Duodenal mucosa (tissue), 2 donors: ENCODE results near the gene RAPGEF3.

Experiments used
- H3K27ac ChIP-seq: one replicate; pipeline ENCODE4 v1.7.0; 2013; ENCODE audit warnings: low read depth, low read length
- H3K27me3 ChIP-seq, 2 donors: one replicate each; pipeline ENCODE4 v1.7.0; 2013; ENCODE audit warnings: low read length in 2 of 2, control low read depth in 1 of 2; ENCODE audit not compliant: insufficient read depth in 2 of 2, control insufficient read depth in 1 of 2
- H3K36me3 ChIP-seq, 2 donors: one replicate each; pipeline ENCODE4 v1.7.0; 2013; ENCODE audit warnings: low read length in 2 of 2, control low read depth in 1 of 2; ENCODE audit not compliant: insufficient read depth in 2 of 2, control insufficient read depth in 1 of 2
- H3K4me1 ChIP-seq, 2 donors: one replicate each; pipeline ENCODE4 v1.7.0; 2013; ENCODE audit warnings: low read length in 2 of 2, control low read depth in 1 of 2; ENCODE audit not compliant: insufficient read depth in 2 of 2, control insufficient read depth in 1 of 2
- H3K4me3 ChIP-seq, 2 donors: one replicate each; pipeline ENCODE4 v1.7.0; 2013; ENCODE audit warnings: low read length in 2 of 2, low read depth in 1 of 2
- H3K9ac ChIP-seq, 2 donors: one replicate each; pipeline ENCODE4 v1.7.0; 2013; ENCODE audit warnings: low read length in 2 of 2, low read depth in 1 of 2
- H3K9me3 ChIP-seq, 2 donors: one replicate each; pipeline ENCODE4 v1.7.0; 2013; ENCODE audit warnings: low read length in 2 of 2, control low read depth in 1 of 2; ENCODE audit not compliant: control insufficient read depth in 1 of 2

Gene RAPGEF3

GRCh38 chr12:47783821-47784819 is 25.4 kb upstream of the RAPGEF3 start:
- H3K9me3 ChIP-seq = no peaks in the 10 kb centered on the region
- no peak overlapping the region for H3K4me3 ChIP-seq
- H3K9ac ChIP-seq = no peak overlapping the region
- no peak overlapping the region for H3K27ac ChIP-seq
- peaks cover 21 to 72% of the 10 kb centered on the region in 2 donors for H3K36me3 ChIP-seq
- no peaks in the 10 kb centered on the region for H3K27me3 ChIP-seq
- peaks cover 3 to 5% of the 10 kb centered on the region in 2 donors for H3K4me1 ChIP-seq

GRCh38 chr12:47783024-47783755 is 24.5 kb upstream of the RAPGEF3 start:
- no peak overlapping the region for H3K9ac ChIP-seq

DNA sequence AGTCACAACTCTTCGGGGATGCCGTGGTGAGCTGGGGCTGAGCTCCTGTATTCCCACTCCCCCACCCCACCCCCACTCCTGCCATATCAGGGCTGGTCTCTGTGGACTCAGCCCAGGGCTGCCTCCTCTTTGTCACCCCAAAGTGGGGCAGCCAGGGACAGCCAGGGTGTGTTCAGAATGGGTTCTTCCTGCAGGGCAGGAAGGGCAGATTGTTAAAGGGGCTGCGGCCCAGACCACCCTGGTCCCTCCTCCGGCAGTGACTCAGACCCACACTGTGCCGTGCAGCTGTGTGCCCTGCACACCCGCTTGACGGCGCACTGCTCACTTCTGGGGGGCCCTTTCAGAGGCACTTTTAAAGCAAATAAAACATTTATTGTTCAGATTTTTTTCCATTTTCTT is 23.7 kb upstream of the RAPGEF3 start:
- peaks cover 14 to 55% of the 10 kb centered on the region in 2 donors for H3K36me3 ChIP-seq
- H3K4me1 ChIP-seq = peaks cover 3 to 11% of the 10 kb centered on the region in 2 donors
- no peak overlapping the region for H3K9ac ChIP-seq
- no peaks in the 10 kb centered on the region for H3K27me3 ChIP-seq
- H3K27ac ChIP-seq = no peak overlapping the region
- no peaks in the 10 kb centered on the region for H3K9me3 ChIP-seq
- H3K4me3 ChIP-seq = no peak overlapping the region

More at GRCh38 chr12:47783024-47783755, 24.5 kb upstream of the RAPGEF3 start:
- H3K27ac ChIP-seq = no peak overlapping the region
- H3K4me3 ChIP-seq = no peak overlapping the region
- H3K27me3 ChIP-seq = no peaks in the 10 kb centered on the region
- H3K4me1 ChIP-seq = peaks cover 3 to 5% of the 10 kb centered on the region in 2 donors
- peaks cover 21 to 63% of the 10 kb centered on the region in 2 donors for H3K36me3 ChIP-seq
- H3K9me3 ChIP-seq = no peaks in the 10 kb centered on the region

DNA sequence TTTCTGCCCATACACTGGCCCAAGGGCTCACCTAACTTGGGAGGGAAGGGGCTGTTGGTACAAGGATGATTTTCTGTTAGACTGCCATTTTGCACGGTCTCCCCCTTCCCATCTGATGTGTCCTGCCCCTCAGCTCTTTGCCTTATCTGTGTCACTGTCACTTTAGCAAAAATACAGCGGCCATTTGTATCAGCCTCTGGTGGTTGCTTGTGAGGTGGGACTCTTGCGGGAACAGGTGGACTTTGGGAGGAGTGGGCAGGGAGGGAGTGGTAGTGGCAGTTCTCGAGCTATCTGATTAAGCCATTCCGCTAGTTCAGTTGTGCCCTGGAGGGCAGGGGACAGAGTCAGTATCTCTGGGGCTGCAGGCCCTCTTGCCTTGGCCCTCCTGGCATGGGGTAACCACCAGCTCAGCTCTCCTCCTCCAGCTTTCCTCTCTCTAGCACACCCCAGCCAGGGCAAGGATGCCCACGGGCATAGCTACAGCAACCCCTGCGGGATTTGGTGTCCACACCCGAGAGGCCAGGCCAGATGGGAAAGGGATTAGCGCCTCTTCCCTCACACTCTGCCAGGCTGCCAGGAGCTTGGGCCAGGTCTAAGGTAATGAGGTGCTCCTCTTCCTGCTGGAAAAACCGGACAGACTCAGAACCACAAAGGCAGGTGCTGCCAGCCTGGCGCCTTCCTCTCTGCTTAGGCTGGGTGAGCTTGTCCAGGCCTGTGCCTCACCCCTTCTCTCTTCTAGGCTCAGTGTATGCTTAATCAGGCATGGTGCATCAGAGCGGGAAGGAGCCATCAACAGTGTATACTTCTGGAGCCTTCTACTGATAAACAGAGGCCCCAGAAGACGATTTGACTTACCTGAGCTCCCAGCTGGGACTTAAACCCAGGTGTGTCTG is 23.0 kb upstream of the RAPGEF3 start:
- peaks cover 6 to 13% of the 10 kb centered on the region in 2 donors for H3K4me1 ChIP-seq

DNA sequence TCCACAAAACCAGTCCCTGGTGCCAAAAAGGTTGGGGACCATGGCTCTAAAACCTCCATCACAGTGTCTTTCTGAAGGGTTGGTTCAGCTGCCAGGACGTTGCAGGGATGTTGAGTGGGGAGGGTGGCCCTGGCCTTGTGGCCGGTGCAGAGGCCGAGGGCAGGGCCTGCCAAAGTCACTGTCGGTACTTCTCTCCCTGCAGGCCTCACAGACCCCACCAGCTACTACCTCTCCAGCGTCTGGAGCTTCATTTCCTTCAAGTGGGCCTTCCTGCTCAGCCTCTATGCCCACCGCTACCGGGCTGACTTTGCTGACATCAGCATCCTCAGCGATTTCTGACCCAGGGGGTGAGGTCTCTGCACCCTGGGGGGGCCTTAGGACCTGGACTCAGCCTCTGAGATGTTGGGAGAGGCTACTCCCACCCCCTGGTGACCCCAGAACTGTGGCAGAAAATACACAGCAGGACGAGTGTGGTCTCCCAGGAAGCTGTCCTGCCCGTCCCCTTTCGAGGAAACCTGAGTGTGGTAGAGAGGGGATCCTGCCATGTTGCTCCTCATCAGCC is 21.3 kb upstream of the RAPGEF3 start:
- peaks cover 9 to 23% of the 10 kb centered on the region in 2 donors for H3K4me1 ChIP-seq
- no peaks in the 10 kb centered on the region for H3K27me3 ChIP-seq
- no peak overlapping the region for H3K27ac ChIP-seq
- H3K9me3 ChIP-seq = no peaks in the 10 kb centered on the region
- peaks cover 0 to 33% of the 10 kb centered on the region in 2 donors for H3K36me3 ChIP-seq
- no peak overlapping the region for H3K4me3 ChIP-seq
- H3K9ac ChIP-seq = no peak overlapping the region

More for the DNA sequence above, 23.0 kb upstream of the RAPGEF3 start:
- Histone ChIP-seq H3K27ac (no peak overlapping the region), H3K36me3 (peaks cover 7 to 50% of the 10 kb centered on the region in 2 donors), H3K9me3 (no peaks in the 10 kb centered on the region), H3K4me3 (no peak overlapping the region), H3K27me3 (no peaks in the 10 kb centered on the region), H3K9ac (no peak overlapping the region)

DNA sequence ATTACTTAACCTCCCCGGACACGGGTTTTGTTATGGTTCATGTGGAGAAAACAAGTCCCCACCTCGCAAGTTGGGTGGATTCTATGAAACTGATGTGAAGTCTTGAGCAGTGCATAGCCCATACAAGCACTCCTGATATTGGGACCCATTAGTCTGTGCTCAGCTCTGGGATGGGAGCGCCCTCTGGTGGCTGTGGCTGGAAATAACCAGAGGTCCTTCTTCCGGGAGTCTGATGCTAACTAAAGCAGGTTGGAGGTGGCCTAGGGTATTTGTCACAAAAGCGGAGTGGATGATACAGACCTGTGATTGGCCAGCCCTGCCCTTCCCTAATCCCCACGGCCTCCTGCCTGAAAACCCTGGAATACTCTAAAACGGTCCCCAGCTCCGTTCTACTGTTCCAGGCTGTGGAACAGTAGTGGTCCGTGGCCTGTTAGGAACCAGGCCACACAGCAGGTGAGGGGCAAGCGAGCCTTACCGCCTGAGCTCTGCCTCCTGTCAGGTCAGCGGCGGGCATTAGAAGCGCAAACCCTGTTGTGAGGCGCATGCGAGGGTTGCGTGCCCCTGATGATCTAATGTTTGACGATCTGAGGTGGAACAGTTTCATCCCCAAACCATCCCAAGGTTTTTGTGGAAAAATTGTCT is 20.7 kb upstream of the RAPGEF3 start:
- Histone ChIP-seq H3K36me3 (peaks cover 0 to 27% of the 10 kb centered on the region in 2 donors), H3K27me3 (no peaks in the 10 kb centered on the region), H3K9ac (no peak overlapping the region), H3K9me3 (no peaks in the 10 kb centered on the region), H3K4me1 (peaks cover 9 to 29% of the 10 kb centered on the region in 2 donors), H3K27ac (no peak overlapping the region), H3K4me3 (no peak overlapping the region)

DNA sequence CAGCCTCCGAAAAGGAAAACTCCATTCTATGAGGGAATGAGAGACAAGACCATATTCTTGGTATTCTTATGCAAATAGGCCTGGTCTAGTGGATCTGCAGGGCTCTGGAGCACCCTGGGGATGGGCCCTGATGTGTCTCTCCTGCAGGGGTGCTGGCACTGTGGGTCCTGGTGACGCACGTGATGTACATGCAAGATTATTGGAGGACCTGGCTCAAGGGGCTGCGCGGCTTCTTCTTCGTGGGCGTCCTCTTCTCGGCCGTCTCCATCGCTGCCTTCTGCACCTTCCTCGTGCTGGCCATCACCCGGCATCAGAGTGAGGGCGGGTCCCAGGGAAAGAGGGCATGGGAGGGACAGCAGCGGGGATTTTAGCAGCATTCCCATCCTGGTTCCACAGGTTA is 20.2 kb upstream of the RAPGEF3 start:
- H3K9me3 ChIP-seq = no peaks in the 10 kb centered on the region
- H3K27me3 ChIP-seq = no peaks in the 10 kb centered on the region
- H3K9ac ChIP-seq = no peak overlapping the region
- H3K27ac ChIP-seq = no peak overlapping the region
- peaks cover 0 to 22% of the 10 kb centered on the region in 2 donors for H3K36me3 ChIP-seq
- H3K4me3 ChIP-seq = no peak overlapping the region
- peaks cover 9 to 34% of the 10 kb centered on the region in 2 donors for H3K4me1 ChIP-seq

- H3K4me3 ChIP-seq = no peak overlapping the region
- peaks cover 0 to 13% of the 10 kb centered on the region in 2 donors for H3K36me3 ChIP-seq
- no peak overlapping the region for H3K9ac ChIP-seq
- peaks cover 9 to 37% of the 10 kb centered on the region in 2 donors for H3K4me1 ChIP-seq
- no peaks in the 10 kb centered on the region for H3K9me3 ChIP-seq
- no peak overlapping the region for H3K27ac ChIP-seq
- H3K27me3 ChIP-seq = no peaks in the 10 kb centered on the region
Observed at GRCh38 chr12:47777741-47778558, 19.3 kb upstream of the RAPGEF3 start.
